PC-3 (cell line): Measurements from ENCODE around the gene TCHP.

ENCODE experiments used
- CTCF ChIP-seq: fragments of 300-600 bp; sonication (generic); conservative IDR thresholded peaks from 2 replicates; pipeline ENCODE4 v1.5.1; 2017; ENCODE audit warnings: antibody characterized with exemption, low read depth, mild to moderate bottlenecking, low read length
- EZH2 ChIP-seq: fragments of 300-600 bp; sonication (generic); IDR thresholded peaks from one replicate; pipeline ENCODE4 v1.6.1; 2017; ENCODE audit warnings: antibody characterized with exemption, mild to moderate bottlenecking, low read length; ENCODE audit not compliant: unreplicated experiment
- EZH2phosphoT487 ChIP-seq: fragments of 300-600 bp; sonication (generic); IDR thresholded peaks from 2 replicates; pipeline ENCODE4 v1.6.1; 2018; ENCODE audit warnings: mild to moderate bottlenecking, antibody characterized with exemption, low read length, borderline replicate concordance

DNA sequence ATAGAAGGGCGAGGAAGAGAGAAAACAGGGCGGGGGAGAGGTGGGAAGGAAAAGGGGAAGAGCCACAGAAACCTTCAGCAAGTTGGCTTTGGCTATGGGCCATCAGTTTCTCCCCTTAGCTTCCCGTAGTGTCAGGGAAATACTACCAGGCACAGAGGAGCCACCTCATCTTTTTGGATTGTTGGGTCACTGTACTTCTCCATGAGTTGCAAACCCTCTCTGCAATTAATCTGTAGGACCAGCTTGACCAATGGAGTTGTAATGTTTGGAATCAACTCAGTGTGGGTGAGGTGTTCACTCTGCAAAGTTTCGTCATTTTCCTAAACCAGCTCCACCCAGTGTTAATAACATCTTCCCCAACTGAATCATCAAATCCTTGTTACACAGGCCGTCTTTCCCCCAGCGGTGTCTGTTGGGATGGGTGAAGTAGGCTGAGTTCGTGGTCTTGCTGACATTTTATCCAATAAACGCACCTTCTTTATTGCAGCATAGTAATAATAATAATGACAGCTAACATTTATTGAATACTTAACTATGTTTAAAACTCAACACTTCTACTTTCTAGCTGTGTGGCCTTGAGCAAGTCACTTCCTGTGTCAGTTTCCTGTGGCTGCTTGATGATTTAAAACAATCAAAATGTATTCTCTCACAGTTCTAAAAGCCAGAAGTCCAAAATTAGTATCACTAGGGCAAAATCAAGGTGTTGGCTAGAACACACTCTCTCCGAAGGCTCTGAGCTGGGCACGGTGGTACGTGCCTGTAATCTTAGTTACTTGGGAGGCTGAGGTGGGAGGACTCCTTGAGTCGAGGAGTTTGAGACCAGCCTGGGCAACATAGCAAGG lies 11.7 kb upstream of the TCHP start:
- TF ChIP-seq CTCF = no peak
- no peak for TF ChIP-seq EZH2
- no peak for TF ChIP-seq EZH2phosphoT487
